Measurements from ENCODE around the gene SHQ1.

The SHQ1 gene

DNA sequence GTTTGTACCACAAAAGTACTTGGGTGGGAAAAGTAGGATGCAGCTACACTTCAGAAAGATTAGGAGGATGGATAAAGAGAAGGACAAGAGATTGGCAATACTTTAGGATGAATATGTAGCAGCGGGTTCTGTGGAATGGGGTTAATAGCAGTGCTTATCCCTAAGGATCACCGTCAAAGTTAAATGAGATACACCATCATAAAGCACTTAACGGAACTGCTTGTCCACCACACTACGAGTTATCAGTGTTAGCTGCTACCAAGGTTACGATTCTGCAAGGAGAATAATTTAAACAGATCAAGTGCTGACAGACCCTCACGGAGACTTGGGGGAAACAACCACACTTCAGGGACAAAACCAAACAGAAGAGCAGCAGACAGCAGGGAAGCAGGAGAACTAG, 963 bp downstream of the SHQ1 start:
- no peak for DNase-seq

DNA sequence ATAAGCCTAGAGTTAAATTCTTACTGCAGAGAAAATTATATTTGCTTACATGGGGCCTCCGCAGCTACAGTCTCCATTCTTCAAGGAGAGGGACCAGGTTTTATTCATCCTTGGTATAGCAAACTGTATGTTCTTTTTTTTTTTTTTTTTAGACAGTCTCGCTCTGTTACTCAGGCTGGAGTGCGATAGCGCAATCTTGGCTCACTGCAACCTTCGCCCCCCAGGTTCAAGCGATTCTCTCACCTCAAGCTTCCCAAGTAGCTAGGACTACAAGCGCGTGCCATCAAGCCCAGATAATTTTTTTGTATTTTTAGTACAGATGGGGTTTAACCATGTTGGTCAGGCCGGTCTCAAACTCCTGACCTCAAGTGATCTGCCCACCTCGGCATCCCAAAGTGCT, 2.1 kb downstream of the SHQ1 start:
- DNase-seq: no peak

DNA sequence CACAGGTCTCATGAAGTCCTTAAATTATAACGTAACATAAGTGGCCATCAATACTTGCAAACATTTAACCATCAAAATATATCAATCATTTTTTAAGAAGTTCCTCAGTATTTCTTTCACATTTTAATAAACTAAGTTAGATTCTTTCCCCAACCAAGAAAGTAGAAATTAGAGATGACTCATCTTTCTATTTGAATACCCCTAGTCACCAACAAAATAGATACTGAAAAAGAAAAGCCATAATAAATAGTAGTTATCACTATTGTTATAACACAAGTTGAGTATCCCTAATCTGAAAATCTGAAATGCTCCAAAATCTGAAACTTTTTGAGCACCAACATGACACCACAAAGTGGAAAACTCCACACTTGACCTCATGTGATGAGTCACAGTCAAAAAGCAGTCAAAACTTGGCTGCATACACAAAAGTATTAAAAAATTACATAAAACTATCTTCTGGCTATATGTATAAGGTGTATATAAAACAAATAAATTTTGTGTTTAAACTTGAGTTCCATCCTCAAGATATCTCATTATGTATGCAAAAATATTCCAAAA, 3.7 kb downstream of the SHQ1 start:
- no peak for DNase-seq

DNA sequence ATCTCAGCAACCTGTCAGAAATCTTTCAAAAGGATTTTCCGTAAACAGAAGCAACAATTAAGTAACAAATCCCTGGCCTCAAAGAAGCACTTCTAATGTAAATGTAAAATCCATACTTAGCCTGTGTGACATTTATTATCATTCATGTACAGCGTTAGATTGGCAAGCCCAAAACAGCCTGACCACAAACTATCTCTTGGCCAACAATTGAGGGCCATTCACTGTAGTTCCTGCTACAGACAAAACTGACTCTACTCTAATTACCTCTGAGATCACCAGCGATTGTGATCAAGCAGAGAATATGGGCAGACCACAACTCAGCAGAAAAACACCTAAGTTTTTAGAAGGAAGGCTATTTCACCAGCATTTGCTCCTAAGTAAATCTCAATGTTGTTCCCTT, 9.2 kb downstream of the SHQ1 start:
- DNase-seq: no peak

DNA sequence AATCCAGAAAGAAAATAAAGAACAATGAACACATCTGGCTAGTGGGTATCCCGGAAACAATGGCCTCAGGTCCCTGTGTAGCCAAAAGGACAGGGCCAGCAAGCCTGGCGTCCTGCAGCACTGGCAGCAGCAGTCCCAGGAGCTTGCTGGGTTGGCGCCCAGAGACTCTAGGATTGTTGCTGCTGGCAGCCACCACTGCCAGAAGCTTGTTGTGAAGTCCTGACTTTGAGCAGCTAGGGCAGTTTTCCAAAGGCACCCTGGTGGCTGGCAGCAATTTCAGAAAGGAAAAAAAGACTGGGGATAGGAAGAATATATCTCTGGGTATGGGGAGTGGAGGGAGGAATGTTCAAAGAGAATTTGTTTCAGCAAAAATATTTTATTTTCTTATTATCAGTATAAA, 11.3 kb downstream of the SHQ1 start:
- DNase-seq: no peak

DNA sequence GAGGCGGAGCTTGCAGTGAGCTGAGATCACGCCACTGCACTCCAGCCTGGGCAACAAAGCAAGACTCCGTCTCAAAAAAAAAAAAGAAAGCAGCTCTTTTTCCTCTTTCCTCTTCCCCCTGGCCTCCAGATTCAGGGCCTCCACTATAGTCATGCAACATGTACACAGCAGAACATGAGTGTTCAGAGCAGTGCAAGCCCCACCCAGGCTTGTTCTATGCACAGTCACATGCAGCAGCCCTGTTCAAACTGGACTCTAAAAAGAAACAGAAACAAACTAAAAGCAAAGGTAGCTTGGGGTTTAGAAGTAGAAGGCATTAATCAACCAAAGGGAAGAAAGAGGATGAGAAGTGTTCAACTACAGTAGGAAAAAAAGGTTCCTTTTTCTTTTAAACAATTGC, 11.8 kb downstream of the SHQ1 start:
- DNase-seq: no peak

DNA sequence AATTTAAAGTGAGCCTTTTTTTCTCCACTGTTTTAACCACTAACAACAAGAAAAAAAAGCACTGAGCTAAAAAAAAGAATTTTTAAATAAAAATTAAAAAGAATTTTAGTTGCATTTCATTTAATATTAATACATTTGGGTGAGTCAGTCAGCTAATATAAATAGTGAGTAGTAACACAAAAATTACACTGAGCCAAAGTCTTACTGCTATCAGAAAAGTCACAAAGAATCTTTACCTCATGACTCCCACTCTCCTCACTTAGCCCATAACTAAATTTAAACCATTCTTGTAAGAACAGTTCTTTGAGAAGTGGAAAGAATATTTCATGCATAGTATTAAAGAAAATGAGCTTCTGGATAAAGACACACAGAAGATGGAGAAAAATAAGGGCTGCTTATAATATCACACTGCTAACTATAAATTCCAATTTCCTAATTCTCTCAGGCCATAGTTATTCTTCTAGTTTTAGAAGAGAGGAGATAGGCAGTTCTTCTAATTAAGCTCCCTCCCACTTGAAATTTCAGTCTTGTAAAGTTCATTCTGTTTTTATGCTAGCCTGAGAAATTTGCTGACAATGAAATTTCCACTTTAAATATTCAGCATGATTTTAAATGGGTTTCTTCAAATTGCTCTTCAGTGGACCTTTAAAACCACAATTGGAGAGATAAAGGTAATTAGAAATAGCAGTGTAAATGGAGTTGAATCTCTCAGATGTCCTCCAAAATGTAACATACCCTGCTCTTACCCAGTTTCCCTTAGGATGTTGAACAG, 17.6 kb downstream of the SHQ1 start:
- DNase-seq: no peak

DNA sequence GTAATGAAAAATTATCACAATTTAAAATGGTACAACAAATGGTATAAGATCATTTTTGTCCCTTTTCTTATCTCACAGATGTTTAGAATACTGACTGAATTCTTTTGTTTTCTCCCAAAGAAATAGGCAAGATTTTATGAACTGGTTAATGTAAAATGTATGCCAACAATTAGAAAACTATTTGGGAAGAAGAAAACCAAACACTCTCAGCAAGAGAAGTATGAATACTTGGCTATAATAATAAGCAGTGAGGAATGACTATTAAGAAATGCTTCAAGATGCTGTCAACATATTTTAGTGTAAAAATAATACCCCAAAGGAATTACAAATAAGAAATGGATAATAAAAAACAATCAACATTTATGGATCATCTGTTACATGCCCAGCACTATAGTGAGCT, 18.5 kb downstream of the SHQ1 start:
- no peak for DNase-seq

DNA sequence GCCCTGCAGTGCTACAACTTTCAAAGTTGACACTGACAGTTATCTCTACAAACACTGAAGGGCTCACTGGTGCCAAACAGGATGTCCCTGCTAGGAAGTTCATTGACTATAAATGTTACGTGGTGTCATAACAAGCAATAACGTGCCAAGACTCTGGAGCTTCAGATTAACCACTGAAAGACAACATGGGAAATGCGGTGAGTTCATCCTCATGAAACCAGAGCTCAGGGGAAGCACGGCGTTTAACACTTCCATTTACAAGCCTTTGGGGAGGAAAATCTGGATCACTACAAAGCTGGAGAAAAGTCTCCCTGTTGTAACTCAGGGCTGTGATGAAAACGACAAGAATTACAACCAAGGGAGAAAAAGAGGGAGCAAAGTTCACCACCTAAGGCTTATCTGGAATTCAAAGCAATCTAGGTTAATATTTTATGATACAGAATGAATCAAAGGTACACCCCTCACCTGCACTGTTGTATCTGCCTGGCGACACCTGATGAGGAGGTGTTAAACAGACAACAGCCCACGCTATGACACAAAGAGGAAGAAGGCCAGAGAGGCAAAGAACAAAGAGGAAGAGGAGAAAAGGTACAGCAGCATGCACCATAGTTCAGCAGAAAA, 27.0 kb downstream of the SHQ1 start:
- DNase-seq: no peak

DNA sequence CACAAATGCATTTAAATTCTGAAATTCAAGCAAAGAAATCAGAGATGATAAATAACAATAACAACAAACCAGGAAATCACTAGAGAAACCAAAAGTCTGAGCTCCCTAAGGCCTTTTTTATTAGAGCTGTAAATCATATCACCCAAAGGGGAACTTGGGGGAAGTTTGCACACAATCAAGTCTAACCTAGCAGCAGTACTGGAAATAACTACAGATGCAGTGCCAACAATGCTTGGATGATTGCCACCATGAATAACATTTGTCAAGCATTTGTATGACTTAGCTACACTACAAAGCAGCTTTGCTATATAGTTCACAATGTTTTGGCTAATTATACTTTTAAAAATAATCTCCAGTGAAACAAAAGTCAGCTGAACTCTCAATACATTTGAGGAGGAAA, 27.8 kb downstream of the SHQ1 start:
- DNase-seq: no peak

DNA sequence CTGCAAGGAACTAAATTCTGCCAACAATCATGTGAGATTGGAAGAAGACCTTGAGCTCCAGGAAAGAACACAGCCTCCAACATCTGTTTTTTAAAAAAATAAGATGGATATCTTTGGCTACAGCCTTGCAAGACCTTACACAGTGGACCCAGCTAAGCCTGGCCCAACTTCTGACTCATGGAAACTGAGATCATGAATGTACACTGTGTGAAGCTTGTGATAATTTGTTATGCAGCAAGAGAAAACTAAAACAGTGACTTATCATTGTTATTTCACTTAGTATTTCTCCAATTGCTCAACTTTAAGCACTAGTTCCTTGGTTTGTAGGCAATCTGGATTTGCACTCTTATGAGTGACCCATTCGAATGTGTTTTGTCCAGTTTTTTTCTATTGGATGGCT, 29.3 kb downstream of the SHQ1 start:
- DNase-seq: no peak

DNA sequence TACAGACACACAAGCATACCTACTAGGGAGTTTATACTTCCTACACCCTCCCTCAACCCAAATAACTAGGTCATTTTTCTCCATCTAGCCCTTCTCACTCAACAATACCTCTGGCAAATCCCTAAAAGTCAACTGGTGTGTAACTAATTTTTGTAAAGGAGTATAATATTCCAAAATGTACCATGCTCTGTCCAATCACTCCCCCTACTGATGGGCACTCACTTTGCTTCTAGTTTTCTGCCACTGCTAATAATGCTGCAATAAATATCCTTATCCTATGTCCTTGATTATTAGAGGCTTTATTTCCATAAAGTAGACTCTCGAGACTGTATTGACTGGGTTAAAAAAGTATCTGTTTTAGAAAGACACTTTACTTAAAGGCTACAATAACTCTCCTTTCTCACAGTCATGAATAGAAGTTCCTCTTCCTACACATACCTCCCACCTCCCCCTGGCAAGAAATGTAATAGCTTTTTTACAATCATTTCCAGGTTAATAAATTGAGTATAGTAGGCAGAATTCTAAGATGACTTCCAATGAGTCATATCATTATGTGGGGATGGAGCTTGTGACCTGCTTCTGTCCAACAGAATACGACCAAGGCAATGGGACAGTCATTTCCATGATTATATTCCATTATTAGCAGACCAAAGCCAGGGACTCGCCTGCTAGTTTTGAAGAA, 30.0 kb downstream of the SHQ1 start:
- no peak for DNase-seq

DNA sequence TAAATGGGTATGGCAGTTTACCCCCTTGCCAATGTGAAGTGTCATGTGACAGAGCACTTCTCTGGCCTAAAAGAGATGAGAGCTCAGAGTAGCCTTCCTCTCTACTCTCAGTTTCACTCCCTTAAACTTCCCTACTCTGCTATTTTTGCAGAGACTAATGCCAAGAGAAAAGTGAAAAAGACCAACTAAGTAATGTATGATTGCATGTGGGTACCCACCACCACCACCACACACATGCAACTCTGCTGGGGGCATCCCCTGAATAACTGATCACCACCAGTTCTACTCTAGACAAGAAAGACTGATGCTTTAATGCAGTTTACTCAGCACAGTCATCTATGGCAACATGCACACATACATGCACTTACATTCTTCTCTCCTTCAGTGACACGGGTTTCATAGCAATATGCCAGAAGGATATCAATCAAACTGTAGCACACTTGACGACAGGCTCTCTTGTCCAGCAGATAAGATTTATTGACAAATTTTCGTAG, 31.3 kb downstream of the SHQ1 start:
- no peak for DNase-seq

DNA sequence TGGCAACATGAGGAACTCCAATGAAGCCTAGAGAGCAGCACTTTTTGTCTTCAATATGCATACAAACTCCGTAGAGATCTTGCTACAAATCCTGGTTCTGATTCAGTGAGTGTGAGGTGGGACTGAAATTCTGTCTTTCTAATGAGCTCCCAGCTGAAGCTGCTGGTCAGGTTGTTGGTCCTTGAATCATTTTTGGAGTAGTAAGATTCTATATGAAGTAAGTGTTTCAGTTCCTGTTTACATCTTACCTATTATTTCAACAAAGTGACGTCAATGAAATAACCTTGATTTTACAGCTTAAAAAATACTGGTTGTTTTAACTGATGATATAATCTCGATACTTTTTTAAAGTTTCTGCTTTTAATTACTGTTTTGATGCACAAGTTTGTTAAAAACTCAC, 33.9 kb downstream of the SHQ1 start:
- DNase-seq: no peak

DNA sequence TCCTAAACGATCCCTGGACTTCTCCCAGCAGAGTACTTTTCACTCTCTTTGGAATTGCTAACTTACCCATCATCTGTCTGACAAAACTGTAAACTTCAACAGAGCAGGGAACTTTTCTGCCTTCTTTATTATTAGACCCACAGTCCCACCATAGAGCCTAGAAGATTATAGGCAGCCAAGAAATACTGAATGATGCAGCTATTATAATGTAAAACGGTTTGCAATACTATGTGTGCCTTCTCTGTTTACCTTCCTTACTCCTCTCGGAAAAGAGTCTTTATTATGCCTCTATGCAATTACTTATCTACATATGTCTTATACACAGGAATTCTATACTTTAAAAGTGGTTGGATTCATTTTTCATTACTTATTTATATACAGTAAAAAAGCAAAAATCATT, 36.0 kb downstream of the SHQ1 start:
- no peak for DNase-seq

DNA sequence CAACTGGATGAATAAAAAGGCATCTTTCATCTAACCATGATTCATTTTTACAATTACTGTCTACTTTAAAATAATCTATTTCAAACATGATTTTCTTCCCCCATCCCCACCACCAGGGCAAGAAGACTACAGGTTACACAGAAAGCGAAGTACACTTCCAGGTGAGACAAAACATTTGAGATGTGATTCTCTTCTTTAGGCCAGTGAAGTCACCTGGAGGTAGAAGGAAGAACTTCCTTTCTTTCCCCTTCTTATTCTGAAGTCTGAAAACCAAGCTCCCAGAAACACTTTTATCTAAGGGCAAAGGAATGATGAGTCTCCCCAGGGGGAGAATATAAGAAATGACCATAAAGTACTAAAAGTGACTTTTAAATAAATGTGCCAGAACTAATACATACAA, 36.7 kb downstream of the SHQ1 start:
- DNase-seq: no peak

DNA sequence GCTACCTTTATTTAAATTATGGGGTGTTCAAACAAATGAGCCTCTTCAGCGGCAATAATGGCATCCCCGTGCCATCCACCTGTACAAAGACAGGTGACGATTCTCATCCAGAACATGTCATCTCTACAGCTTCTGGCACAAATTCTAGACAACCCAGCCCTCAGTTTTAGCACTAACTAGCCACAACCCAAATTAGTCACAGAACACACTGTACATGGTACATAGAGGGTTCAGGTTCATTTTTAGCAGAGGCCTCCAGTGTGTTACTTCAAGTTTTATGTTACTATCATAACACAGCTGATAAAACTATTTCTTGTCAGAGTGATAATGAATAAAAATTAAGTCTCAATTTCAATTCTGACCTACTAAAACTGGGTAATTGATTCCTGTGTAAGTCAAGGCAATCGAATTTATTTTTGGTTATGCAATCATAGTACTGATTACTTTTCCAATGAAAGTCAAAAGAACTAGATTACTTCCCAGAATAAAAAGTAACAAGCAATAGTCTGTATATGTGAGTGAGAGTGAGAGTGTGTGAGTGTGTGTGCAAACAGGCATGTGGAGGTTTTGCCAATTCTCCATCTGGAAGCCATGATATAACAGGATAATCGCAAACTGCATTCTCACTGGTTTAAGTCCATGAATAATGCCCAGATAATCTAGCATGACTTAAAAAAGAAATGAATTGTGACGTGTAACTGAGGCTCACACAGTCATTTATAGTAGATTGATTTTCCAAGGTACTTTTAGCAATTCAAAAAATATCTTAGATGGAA, 37.4 kb downstream of the SHQ1 start:
- DNase-seq: no peak

DNA sequence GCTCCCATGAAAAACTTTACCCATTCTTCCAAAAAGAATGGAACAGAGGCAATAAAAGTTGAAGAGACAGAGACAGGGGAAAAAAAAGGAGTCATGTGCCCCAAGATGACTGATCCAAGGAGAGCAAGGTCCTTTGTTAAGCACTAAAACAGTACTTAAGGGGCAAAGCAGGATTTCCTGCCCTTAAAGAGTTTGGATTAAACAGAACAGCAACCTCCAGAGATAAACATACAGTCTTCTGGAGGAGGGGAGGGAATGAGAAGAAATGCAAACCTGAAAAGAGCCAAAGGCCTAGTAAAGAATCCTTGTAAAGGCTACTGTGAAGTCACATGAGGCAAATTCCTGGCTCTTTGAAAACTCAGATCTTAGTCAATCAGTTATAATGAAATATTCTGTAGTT, 38.2 kb downstream of the SHQ1 start:
- DNase-seq: no peak

DNA sequence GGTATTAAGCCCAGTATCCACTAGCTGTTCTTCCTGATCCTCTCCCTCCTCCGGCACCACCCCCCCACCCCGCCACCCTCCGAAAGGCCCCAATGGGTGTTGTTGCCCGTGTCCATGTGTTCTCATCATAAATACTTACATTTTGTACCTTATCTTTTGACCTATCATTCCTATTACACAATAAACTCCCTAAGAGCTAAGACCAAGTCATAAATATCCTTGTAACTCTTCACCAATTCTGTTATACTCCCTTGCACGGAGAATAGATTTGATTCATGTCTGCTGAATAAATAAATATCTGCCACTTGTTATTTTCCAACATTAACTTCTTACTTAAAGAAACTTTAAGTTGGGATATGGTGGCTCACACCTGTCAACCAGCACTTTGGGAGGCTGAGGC, 43.9 kb downstream of the SHQ1 start:
- DNase-seq: no peak

DNA sequence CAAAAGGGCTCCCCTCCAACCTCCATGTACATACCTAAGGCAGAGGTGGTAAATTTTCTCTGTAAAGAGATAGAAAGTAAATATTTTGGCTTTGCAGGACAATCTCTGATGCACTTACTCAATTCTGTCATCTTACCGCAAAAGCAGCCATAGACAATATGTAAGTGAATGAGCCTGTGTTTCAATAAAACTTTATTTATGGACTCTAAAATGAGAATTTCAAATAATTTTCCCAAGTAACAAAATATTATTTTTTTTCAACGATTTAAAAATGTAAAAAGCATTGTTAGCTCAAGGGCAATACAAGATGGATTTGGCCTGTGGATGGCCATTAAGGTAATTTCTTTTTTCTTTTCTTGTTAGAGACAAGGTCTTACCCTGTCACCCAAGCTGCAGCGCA, 44.7 kb downstream of the SHQ1 start:
- DNase-seq: no peak

DNA sequence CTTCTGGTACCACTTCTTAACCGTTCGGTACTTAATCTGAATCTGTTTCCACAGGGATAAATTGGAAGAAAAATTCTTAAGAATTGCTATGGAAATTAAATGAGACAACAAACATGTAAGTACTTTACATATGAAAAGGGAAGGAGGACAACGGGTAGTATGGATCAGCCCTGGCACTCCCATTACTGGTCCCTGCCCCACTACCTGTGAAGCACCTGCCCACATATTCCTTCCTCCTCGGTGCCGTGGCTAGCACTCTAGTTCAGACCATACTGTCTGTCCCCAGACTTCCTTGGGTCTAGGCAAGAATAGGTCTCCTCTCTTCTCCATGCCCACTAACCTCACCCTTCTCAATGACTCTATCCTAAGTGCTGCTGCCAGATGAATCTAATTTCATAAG, 46.2 kb downstream of the SHQ1 start:
- DNase-seq: no peak

DNA sequence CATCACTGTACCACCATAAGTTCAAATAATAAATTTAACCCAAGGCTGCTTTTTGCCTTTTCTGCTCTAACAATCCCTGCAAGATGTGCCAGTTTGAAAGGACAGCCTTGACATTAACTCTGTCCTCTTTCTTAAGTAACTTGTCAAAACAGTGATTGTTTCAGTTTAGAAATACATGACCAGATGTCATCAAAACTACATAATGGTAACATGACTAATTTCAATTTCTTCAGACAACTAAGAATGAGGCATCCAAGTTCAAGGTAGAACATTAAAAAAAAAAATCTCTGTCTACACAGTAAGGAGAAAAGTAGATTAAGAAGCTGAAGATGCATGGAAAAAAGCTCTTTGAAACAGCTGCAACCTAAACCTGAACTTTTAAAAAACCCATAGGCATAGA, 47.4 kb downstream of the SHQ1 start:
- no peak for DNase-seq

DNA sequence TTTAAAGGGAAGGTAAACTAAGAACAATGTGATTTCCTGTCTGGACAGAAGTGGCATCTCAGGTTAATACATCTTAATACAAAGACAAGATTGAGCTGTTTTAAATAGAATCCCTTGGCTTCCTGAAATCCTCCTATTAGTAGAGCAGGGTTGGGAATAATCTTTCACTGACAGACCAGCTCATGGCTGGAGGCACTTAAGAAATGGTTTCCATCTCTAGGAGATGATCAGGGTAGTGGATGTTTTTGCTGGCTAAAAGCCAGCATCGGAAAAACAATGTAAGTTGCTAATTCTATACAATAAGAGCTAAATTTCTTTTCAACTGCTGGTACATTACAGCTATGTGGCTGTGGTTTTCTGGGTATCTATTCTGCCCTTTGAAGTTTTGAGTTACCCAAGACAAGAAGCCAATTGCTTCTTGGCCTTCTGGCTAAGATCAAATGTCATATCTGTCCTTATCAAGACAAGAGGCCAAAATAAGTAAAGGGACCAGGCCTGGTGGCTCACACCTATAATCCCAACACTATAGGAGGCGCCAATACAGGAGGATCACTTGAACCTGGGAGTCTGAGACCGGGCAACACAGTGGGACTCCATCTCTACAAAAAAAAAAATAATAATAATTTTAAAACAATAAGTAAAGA, 49.6 kb downstream of the SHQ1 start:
- DNase-seq: no peak

Measured in NCI-H1048 (cell line).